Neural progenitor cell (in vitro differentiated cells): ENCODE measurements around the gene MYH9. TPM values are rescaled to one million over a fixed set of nuclear protein-coding genes. Genes with fewer than 3 reads are reported as not detected.
"Not testable (repeated sequence)": the region's sequence is repeated elsewhere in the genome, so short reads cannot be mapped to it uniquely, and the experiment has no call there.

Experiments used
- DNase-seq: peaks from one replicate; pipeline ENCODE4 v3.0.0-alpha.2; 2016; ENCODE audit warnings: low spot score
- H2AFZ ChIP-seq: fragments of 200-600 bp; sonication (generic); replicated peaks from 2 replicates; pipeline ENCODE4 v1.6.1; 2016; ENCODE audit warnings: antibody characterized with exemption
- H3F3A ChIP-seq: fragments of 200-600 bp; sonication (generic); 2 replicates; pipeline ENCODE4 v1.6.1; 2016; ENCODE audit warnings: antibody characterized with exemption, low read depth
- H3K27ac ChIP-seq: fragments of 200-600 bp; sonication (generic); 2 replicates; pipeline ENCODE4 v1.5.1; 2016; ENCODE audit warnings: mild to moderate bottlenecking
- H3K27me3 ChIP-seq: fragments of 200-600 bp; sonication (generic); 2 replicates; pipeline ENCODE4 v1.6.1; 2016; ENCODE audit warnings: mild to moderate bottlenecking, moderate library complexity
- H3K36me3 ChIP-seq: fragments of 200-600 bp; sonication (generic); 2 replicates; pipeline ENCODE4 v1.5.1; 2016
- H3K4me1 ChIP-seq: fragments of 200-600 bp; sonication (generic); 2 replicates; pipeline ENCODE4 v1.6.1; 2016; ENCODE audit warnings: mixed run types
- H3K4me2 ChIP-seq: fragments of 200-600 bp; sonication (generic); 2 replicates; pipeline ENCODE4 v1.6.1; 2016
- H3K4me3 ChIP-seq: fragments of 200-600 bp; sonication (generic); 2 replicates; pipeline ENCODE4 v1.5.1; 2016
- H3K79me2 ChIP-seq: fragments of 200-600 bp; sonication (generic); 2 replicates; pipeline ENCODE4 v1.6.1; 2016; ENCODE audit warnings: low read depth
- H3K9ac ChIP-seq: fragments of 200-600 bp; sonication (generic); 2 replicates; pipeline ENCODE4 v1.6.1; 2016
- H3K9me3 ChIP-seq: fragments of 200-600 bp; sonication (generic); 2 replicates; pipeline ENCODE4 v1.5.1; 2016; ENCODE audit warnings: low read depth
- H4K20me1 ChIP-seq: fragments of 200-600 bp; sonication (generic); 2 replicates; pipeline ENCODE4 v1.6.1; 2016; ENCODE audit warnings: low read depth
- H3K27ac Mint-ChIP-seq: 3 replicates; pipeline ENCODE4 v1.8.0; 2021; ENCODE audit warnings: mixed read lengths
- H3K27me3 Mint-ChIP-seq: 2 replicates; pipeline ENCODE4 v1.8.0; 2022; ENCODE audit warnings: low read depth, mild to moderate bottlenecking, inconsistent platforms, moderate library complexity, mixed read lengths; ENCODE audit not compliant: insufficient read depth
- H3K36me3 Mint-ChIP-seq: 3 replicates; pipeline ENCODE4 v1.8.0; 2021; ENCODE audit warnings: mixed read lengths
- H3K4me1 Mint-ChIP-seq: 3 replicates; pipeline ENCODE4 v1.8.0; 2021; ENCODE audit warnings: mixed read lengths
- H3K4me3 Mint-ChIP-seq: 3 replicates; pipeline ENCODE4 v1.8.0; 2021; ENCODE audit warnings: mild to moderate bottlenecking, moderate library complexity, mixed read lengths
- H3K9me3 Mint-ChIP-seq: 3 replicates; pipeline ENCODE4 v1.8.0; 2020; ENCODE audit warnings: mixed read lengths
- EZH2 ChIP-seq: fragments of 200-600 bp; sonication (generic); IDR thresholded peaks from 2 replicates; pipeline ENCODE4 v1.6.1; 2017; ENCODE audit warnings: antibody characterized with exemption, mild to moderate bottlenecking, moderate library complexity
- EZH2phosphoT487 ChIP-seq: fragments of 200-600 bp; sonication (generic); IDR thresholded peaks from 2 replicates; pipeline ENCODE4 v1.6.1; 2017; ENCODE audit warnings: antibody characterized with exemption
- total RNA-seq: library from RNA; depleted of rRNA; stranded (reverse); fragments of >200 nt; gene quantifications from 2 replicates; pipeline ENCODE4 v1.2.3, GENCODE V29; 2015; ENCODE audit warnings: low replicate concordance
- TF ChIP-seq, protein P1 (sequence below): fragments of 200-600 bp; sonication (generic); IDR thresholded peaks from 2 replicates; pipeline ENCODE4 v1.5.1; 2017; ENCODE audit warnings: antibody characterized with exemption, mild to moderate bottlenecking

MYH9 gene
- total RNA-seq, 1 donor from 2014 or later = 77.2 TPM

DNA sequence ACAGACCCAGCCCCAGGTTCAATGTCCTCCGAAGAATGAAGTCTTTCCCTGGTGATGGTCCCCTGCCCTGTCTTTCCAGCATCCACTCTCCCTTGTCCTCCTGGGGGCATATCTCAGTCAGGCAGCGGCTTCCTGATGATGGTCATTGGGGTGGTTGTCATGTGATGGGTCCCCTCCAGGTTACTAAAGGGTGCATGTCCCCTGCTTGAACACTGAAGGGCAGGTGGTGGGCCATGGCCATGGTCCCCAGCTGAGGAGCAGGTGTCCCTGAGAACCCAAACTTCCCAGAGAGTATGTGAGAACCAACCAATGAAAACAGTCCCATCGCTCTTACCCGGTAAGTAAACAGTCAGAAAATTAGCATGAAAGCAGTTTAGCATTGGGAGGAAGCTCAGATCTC is 120.7 kb downstream of the MYH9 start:
- no peaks in the 10 kb centered on the region for H4K20me1 ChIP-seq
- H3K9ac ChIP-seq = no peak overlapping the region
- no peaks in the 10 kb centered on the region for H3K4me1 ChIP-seq
- H3K27ac Mint-ChIP-seq = no peak overlapping the region
- no peak overlapping the region for H3K4me3 ChIP-seq
- H3K9me3 ChIP-seq = no peaks in the 10 kb centered on the region
- H3K4me3 Mint-ChIP-seq = no peak overlapping the region
- H3K79me2 ChIP-seq = no peaks in the 10 kb centered on the region
- H3K9me3 Mint-ChIP-seq = peaks cover 9% of the 10 kb centered on the region
- no peak overlapping the region for H3K27ac ChIP-seq
- no peak overlapping the region for H3K4me2 ChIP-seq
- no peak for DNase-seq
- peaks cover 8% of the 10 kb centered on the region for H3K27me3 Mint-ChIP-seq
- no peaks in the 10 kb centered on the region for H3F3A ChIP-seq
- peaks cover 17% of the 10 kb centered on the region for H3K4me1 Mint-ChIP-seq
- no peaks in the 10 kb centered on the region for H3K36me3 ChIP-seq
- peaks cover 5% of the 10 kb centered on the region for H3K36me3 Mint-ChIP-seq
- TF ChIP-seq, protein P1, sequence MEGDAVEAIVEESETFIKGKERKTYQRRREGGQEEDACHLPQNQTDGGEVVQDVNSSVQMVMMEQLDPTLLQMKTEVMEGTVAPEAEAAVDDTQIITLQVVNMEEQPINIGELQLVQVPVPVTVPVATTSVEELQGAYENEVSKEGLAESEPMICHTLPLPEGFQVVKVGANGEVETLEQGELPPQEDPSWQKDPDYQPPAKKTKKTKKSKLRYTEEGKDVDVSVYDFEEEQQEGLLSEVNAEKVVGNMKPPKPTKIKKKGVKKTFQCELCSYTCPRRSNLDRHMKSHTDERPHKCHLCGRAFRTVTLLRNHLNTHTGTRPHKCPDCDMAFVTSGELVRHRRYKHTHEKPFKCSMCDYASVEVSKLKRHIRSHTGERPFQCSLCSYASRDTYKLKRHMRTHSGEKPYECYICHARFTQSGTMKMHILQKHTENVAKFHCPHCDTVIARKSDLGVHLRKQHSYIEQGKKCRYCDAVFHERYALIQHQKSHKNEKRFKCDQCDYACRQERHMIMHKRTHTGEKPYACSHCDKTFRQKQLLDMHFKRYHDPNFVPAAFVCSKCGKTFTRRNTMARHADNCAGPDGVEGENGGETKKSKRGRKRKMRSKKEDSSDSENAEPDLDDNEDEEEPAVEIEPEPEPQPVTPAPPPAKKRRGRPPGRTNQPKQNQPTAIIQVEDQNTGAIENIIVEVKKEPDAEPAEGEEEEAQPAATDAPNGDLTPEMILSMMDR = no peak
- TF ChIP-seq EZH2phosphoT487 (no peak), EZH2 (no peak)
- H3K27me3 ChIP-seq = no peaks in the 10 kb centered on the region
- H2AFZ ChIP-seq = no peak overlapping the region

DNA sequence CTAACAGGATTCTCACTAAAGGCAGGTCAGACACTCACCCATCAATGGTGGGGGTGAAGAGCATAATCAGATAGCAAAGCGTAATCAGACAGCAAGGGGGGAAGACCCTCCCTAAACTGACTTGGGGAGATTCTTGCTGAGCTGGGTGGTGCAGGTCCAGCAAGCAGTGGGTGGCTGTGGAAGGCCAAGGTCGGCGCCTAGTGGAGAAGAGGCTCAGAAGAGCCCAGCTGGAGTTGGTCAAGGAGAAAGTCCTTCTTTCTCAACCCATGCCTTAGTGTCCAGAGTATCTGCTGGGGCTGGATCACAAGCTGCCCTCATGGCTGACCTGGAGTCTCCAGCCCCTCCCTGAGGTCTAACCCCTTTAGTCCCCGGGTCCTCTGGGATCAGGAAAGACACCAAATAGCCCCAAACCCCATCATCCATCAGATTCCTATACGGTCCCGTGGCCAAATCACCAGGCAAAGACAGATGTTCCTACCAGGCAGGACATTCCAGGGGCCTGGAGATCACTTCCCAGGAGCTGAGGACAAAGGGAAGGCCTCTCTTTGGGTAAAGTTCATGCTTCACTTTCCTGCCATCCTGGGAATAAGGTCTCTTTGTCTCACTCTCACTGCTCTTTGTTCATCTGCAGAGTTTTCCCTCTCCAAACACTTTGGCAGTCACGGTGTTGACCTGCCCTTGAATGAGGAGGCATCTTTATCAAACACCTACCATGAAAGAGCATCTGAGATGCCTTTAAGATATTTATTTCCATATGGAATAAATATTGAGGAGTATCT is 123.7 kb downstream of the MYH9 start:
- not testable (repeated sequence) for DNase-seq, H3K27me3 Mint-ChIP-seq, H3K36me3 Mint-ChIP-seq, H3K27me3 ChIP-seq, H3K36me3 ChIP-seq, H3K9me3 Mint-ChIP-seq, H2AFZ ChIP-seq, H3K79me2 ChIP-seq, H3K4me3 Mint-ChIP-seq, H3K27ac ChIP-seq, H3K4me3 ChIP-seq, H4K20me1 ChIP-seq, H3K9me3 ChIP-seq, H3K9ac ChIP-seq, H3K4me2 ChIP-seq
- peaks cover 43% of the 10 kb centered on the region for H3K4me1 Mint-ChIP-seq
- Histone ChIP-seq H3K4me1 (peaks cover 13% of the 10 kb centered on the region), H3F3A (peaks cover 15% of the 10 kb centered on the region)
- H3K27ac Mint-ChIP-seq = peak overlapping the region; percentile 68

DNA sequence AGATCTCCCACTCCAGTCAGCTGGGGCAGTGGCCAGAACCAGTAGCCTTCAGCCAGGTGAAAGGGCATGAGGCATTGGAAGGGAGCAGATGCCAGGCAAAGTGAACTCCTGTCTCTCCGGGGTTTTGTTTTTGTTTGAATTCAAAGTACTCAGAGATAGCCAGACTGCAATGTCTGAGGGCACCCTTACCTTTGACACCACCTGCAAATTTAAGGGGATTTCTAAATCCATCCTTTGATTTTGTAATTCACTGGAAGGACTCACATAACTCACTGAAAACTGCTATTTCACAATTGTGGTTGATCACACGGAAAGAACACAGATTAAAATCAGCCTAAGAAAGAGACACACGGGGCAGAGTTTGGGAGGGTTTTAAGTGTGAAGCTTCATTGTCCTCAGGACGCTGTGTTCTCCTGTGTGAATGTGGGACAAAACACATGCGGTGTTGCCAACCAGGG is 124.5 kb downstream of the MYH9 start:
- H3K4me3 ChIP-seq, H3K27me3 ChIP-seq, DNase-seq, H3K9me3 ChIP-seq, H3K4me3 Mint-ChIP-seq, H3K9me3 Mint-ChIP-seq, H3K27ac ChIP-seq, H4K20me1 ChIP-seq, H3K27me3 Mint-ChIP-seq, H3K4me2 ChIP-seq, H3K9ac ChIP-seq, H3K36me3 ChIP-seq, H3K79me2 ChIP-seq, H3K36me3 Mint-ChIP-seq, H2AFZ ChIP-seq: not testable (repeated sequence)
- Mint-ChIP-seq H3K4me1 (peaks cover 51% of the 10 kb centered on the region), H3K27ac (peak overlapping the region; percentile 68)
- peaks cover 22% of the 10 kb centered on the region for H3K4me1 ChIP-seq
- H3F3A ChIP-seq = peaks cover 23% of the 10 kb centered on the region

DNA sequence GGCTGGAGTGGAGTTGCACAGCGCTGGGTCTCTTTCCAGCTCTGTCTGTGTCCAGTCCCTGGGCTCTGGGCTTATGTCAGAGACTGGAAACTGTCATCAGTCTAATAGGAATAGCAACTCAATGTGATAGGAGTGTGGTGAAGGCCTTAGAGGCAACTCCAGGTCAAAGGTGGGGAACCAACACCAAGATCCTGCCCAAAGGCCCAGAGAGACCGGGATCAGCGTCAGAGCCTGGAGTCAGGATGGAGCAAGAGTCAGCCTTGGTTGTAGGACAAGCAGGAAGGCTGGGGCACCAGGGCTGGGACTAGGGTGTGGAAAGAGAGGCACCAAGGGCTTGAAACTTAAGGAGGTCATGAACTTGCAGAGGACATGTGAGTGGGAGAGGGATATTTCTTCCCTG is 125.5 kb downstream of the MYH9 start:
- H3K4me1 ChIP-seq = peaks cover 27% of the 10 kb centered on the region
- not testable (repeated sequence) for H2AFZ ChIP-seq, H3K36me3 Mint-ChIP-seq, H3K27ac ChIP-seq, H3K27me3 ChIP-seq, H3K27ac Mint-ChIP-seq, DNase-seq, H3K9me3 Mint-ChIP-seq, H3K36me3 ChIP-seq, H3K4me3 ChIP-seq, H3K9ac ChIP-seq, H3K4me3 Mint-ChIP-seq, H3K4me2 ChIP-seq, H3K9me3 ChIP-seq, H3K79me2 ChIP-seq, H3K27me3 Mint-ChIP-seq, H4K20me1 ChIP-seq
- peaks cover 26% of the 10 kb centered on the region for H3F3A ChIP-seq
- H3K4me1 Mint-ChIP-seq = peaks cover 58% of the 10 kb centered on the region

DNA sequence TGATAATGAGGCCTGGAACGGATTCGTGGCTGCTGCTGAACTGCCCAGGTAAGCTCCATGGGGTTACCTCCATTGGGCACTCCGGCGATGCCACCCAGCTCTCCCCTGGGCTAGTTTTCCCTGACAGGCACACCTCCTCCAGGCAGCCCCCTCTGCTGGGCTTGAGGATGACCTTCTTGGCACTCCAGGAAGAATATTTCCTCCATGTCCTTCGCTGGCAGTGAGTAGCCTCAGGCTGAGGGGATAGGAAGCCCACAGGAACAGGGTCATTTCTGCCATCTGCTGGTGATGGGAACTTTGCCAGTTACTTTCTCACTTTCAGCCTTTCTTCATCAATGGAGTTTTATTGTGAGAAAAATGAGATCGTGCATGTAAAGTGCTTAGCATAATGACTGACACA is 126.1 kb downstream of the MYH9 start:
- H3K4me2 ChIP-seq, H3K79me2 ChIP-seq, H3K9ac ChIP-seq, H3K9me3 ChIP-seq, H3K27me3 Mint-ChIP-seq, H3K36me3 Mint-ChIP-seq, DNase-seq, H2AFZ ChIP-seq, H3K27me3 ChIP-seq, H3K4me3 Mint-ChIP-seq, H3K36me3 ChIP-seq, H3K9me3 Mint-ChIP-seq, H3K27ac ChIP-seq, H3K27ac Mint-ChIP-seq, H4K20me1 ChIP-seq, H3K4me3 ChIP-seq: not testable (repeated sequence)
- TF ChIP-seq, protein P1 = peak; percentile 47
- peaks cover 63% of the 10 kb centered on the region for H3K4me1 Mint-ChIP-seq
- peaks cover 26% of the 10 kb centered on the region for H3F3A ChIP-seq
- peaks cover 27% of the 10 kb centered on the region for H3K4me1 ChIP-seq
